Islet of Langerhans (tissue), 1 donor: ENCODE results near the gene PDCD2L.
"Not testable (repeated sequence)": the region's sequence is repeated elsewhere in the genome, so short reads cannot be mapped to it uniquely, and the experiment has no call there.

Experiments used
- FAIRE-seq: peaks from one replicate; lab custom pipeline; 2011; peaks lifted over from hg19 to GRCh38; lab: Jason Lieb, UNC

PDCD2L gene

GRCh38 chr19:34373601-34374288, 30.5 kb upstream of the PDCD2L start:
- no peak for FAIRE-seq

- no peak for FAIRE-seq
Measured at GRCh38 chr19:34375598-34375997, 28.6 kb upstream of the PDCD2L start.

DNA sequence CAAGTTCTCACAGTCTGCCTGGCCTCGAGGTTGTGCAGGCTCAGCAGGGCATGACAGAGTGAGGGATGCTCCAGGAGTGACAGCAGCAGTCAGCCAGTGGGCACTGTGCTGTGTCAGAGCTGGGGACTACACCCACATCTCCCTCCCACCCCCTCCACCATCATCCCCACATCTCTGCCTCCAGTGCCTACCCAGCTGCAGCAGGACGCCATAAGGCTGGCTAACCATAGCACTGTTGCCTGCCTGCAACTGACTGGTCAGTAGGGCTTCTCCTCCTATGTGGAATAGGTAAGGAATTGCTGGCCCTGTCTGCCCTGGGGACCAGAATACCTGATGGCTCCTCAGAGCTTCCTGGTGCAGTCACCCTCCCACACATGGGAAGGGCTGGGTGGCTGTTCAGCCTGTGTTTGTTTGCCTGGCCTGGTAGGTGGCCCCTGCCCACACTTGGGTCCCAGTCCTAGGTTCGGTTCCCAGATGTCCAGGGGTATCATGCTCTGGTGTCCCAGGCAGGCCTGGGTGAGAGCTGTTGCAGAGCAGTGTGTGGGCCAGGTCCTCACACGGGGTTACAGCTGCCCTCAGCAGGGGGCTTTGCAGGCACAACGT, 23.5 kb upstream of the PDCD2L start:
- FAIRE-seq: no peak

- FAIRE-seq: no peak
Measured at GRCh38 chr19:34381399-34382251, 22.6 kb upstream of the PDCD2L start.

DNA sequence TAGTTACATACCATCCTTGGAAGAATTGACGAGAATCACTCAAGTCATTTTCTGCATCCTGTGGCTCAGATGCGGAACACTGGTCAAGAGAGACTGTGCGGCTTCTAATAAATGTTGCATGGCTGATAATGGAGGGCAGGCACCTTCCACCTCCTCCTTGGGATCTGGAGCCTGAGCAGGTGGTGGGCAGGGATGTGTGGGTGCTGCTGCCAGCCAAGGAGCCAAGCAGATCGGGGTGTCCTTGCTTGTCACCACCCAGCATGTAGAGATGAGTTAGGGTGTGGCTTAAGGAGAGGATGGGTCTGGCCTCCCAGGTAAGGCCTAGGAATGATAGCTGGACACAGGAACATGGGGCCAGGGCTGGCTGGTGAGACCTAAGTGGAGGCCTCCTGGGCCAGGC, 21.7 kb upstream of the PDCD2L start:
- no peak for FAIRE-seq

- no peak for FAIRE-seq
Measured at GRCh38 chr19:34383599-34383998, 20.6 kb upstream of the PDCD2L start.

DNA sequence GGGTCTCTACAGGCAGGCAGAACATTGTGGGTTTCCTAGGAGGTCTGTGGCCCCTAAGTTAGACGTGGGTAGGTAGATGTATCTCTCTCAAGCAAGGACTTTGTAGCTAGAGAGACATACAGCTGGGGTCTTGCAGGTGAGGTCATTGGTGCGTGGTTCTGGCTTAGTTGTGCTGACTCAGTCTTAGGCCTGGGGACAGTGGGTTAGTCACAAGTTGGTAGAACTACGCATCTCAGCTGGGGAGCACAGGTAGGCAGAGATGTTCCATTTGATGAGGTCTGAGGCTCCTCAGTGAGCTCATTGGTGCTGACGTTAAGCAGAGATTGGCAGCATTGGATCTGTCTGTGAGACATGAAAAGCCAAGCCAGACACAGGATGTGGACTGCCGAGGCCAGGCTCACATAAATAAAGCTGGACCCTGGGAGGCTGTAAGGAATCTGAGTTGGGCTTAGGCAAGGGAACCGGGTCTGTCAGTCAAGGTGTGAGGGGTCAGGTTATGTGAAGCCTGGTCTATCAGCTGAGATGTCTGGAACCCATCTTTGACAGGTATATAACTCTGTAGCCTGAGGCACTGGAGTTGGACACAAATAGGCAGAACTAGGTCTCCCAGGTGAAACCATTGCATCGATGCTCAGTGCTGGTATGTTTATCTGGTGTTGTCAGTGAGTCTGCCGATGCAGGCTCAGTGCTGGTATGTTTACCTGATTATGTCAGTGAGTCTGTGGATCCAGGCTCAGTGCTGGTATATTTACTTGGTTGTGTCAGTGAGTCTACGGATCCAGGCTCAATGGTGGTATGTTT, 17.4 kb upstream of the PDCD2L start:
- FAIRE-seq: no peak

GRCh38 chr19:34387446-34387810, 16.8 kb upstream of the PDCD2L start:
- FAIRE-seq: no peak

- FAIRE-seq: not testable (repeated sequence)
Measured at GRCh38 chr19:34388745-34389144, 15.5 kb upstream of the PDCD2L start.

DNA sequence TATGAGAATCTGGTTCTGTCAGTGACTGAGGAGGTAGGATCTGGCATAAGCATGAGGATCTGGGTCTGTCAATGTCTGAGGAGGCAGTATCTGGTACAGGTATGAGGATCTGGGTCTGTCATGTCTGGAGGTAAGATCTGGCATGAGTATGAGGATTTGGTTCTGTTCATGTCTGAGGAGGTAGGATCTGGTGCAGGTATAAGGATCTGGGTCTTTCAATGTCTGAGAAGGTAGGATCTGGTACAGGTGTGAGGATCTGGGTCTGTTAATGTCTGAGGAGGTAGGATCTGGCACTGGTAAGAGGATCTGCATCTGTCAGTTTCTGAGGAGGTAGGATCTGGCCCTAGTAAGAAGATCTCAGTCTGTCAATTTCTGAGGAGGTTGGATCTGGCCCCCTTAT, 12.4 kb upstream of the PDCD2L start:
- no peak for FAIRE-seq

DNA sequence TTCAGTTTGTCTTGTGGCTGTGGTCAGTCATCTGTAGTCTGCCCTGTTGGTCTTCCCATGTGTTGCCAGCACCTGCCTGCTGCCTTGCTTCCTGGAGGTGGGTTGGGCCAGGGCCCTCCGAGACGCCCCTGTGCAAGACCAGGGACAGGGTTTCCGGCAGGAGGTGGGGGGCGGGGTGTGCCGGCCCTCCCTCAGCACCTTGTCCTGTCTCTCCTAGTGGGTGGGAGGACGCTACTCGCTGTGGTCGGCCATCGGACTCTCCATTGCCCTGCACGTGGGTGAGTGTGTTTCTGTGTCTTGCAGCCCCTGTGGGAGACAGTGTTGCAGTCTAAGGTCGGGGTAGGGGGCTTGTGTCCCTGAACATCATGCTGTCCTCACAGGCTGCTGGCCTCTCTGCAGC, 11.2 kb upstream of the PDCD2L start:
- FAIRE-seq: no peak

DNA sequence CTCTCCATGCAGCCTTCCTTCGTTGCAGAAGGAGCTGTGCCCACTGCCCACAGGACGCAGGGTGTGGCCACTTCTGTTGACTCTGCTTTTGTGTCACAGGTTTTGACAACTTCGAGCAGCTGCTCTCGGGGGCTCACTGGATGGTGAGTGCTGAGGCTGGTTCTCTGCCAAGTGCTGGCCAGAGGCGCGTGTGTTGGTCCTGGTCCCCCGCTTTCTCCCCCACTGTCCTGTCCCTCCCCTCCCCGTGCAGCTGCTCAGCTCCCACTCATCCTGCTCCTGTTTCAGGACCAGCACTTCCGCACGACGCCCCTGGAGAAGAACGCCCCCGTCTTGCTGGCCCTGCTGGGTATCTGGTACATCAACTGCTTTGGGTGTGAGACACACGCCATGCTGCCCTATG, 10.6 kb upstream of the PDCD2L start:
- no peak for FAIRE-seq

GRCh38 chr19:34397853-34398252, 6.3 kb upstream of the PDCD2L start:
- FAIRE-seq: no peak

DNA sequence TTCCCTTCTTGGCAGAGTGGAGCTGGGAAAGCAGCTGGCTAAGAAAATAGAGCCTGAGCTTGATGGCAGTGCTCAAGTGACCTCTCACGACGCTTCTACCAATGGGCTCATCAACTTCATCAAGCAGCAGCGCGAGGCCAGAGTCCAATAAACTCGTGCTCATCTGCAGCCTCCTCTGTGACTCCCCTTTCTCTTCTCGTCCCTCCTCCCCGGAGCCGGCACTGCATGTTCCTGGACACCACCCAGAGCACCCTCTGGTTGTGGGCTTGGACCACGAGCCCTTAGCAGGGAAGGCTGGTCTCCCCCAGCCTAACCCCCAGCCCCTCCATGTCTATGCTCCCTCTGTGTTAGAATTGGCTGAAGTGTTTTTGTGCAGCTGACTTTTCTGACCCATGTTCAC, 4.3 kb upstream of the PDCD2L start:
- no peak for FAIRE-seq

DNA sequence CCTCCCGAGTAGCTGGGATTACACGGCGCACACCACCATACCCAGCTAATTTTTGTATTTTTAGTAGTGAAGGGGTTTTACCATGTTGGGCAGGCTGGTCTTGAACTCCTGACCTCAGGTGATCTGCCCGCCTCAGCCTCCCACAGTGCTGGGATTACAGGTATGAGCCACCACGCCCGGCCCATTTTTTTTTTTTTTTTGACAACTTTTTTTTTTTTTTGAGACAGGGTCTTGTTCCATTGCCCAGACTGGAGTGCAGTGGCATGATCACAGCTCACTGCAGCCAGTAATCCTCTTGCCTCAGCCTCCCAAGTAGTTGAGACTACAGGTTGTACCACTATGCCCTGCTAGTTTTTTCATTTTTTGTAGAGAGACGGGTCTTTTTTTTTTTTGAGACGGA, 3.4 kb upstream of the PDCD2L start:
- FAIRE-seq: not testable (repeated sequence)

DNA sequence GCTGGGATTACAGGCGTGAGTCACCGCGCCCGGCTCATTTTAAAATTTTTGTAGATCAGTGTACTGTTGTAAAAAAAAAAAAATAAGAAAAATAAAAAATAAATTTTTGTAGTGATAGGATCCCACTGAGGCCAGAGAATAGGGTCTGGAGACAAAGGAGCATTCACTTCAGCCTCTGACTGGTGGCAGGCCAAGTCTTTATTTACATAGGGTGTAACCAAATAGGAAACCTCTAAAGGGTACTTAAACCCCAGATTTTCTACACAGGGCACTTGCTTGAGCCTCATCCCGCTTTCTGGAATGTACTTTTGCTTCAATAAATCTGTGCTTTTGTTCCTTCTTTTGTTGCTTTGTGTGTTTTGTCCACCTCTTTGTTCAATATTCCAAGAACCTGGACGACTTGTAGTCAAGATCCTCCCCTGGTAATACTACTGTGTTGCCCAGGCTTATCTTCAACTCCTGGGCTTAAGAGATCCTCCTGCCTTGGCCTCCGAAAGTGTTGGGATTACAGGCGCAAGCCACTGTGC, 2.1 kb upstream of the PDCD2L start:
- FAIRE-seq: no peak

- no peak for FAIRE-seq
Measured at GRCh38 chr19:34403784-34404108, 453 bp upstream of the PDCD2L start.

DNA sequence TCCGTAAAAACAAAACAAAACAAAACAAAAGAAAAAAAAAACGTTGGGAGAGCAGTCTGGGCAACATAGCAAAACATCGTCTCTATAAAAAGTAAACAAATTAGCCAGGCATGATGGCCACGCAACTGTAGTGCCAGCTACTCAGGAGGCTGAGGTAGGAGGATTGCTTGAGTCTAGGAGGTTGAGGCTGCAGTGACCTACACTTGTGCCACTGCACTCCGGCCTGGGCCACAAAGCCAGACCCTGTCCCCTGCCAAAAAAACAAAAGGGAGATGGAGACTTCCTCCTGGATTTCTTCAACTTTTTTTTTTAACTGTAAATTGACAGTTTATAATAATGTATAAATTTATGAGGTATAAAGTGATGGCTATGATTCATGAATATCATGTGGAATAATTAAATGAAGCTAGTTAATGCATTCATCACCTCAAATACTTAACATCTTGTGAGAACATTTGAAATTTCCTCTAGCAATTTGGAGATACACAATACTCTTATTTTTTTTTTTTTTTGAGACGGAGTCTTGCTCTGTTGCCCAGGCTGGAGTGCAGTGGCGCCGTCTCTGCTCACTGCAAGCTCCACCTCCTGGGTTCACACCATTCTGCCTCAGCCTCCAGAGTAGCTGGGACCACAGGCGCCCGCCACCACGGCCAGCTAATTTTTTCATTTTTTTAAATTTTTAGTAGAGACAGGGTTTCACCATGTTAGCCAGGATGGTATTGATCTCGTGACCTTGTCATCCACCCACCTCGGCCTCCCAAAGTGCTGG, 1.9 kb downstream of the PDCD2L start:
- no peak for FAIRE-seq

DNA sequence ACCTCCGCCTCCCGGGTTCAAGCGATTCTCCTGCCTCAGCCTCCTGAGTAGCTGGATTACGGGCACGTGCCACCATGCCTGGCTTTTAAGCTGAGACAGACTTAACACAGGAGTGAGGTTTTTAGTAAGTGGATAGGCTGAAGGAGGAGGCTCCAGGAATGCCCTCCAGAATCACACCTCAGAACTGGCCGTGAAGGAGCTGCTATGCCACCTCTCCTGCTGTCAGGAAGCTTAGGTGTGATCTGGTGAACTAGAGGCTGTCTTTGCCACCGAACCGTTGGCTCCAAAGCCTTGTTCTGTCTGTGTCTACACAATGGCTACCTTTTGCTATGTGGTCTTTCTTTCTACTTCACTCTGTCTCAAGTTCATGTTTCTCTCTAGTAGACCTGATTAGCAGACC, 4.2 kb downstream of the PDCD2L start:
- no peak for FAIRE-seq

DNA sequence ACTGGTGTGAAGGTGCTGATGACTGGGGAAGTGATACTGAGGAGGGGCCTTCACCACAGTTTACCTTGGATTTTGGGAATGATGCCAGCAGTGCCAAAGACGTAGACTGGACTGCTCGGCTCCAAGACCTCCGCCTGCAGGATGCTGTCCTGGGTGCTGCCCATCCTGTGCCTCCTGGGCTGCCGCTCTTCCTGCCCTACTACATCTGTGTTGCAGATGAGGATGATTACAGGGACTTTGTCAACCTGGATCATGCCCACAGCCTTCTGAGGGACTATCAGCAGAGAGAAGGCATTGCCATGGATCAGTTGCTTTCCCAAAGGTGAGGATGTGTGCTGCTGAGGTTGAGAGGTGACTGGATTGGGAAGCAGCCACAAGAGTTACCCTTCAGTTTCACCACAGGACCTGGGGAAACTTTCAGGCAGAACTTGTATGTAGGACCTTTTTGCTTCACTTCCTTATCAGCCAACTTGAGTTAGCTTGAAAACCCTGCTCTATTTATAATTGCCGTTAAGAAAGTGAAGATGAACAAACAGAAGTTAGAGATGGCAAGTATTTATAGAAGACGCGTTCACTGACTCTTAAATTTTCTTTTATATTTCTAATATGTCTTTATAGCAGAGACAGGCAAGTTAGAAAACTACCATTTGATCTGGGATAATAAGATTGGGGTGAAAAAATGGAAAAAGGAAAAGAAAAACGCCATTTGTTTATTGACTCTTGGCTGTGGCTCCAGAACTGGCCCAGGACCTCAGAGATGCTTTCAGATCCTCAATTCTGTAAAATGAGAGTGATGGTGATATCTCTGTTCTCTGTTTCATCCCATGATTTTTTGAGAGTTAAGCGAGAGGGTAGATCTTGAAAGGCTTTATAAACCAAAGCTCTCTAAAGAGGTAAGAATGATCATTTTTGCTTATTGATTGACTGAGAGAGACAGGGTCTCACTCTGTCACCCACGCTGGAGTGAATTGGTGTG, 5.3 kb downstream of the PDCD2L start:
- FAIRE-seq: no peak

GRCh38 chr19:34411216-34411615, 7.0 kb downstream of the PDCD2L start:
- no peak for FAIRE-seq
